Activated effector memory CD4-positive, alpha-beta T cell treated with Interleukin-2 at 50 U/mL for 16 hours (primary cell): ENCODE data around the gene RIMBP3B.
"Not testable (repeated sequence)": the region's sequence is repeated elsewhere in the genome, so short reads cannot be mapped to it uniquely, and the experiment has no call there.

Experiments
- DNase-seq: peaks from one replicate; pipeline ENCODE4 v3.0.0-alpha.2; 2020

Gene RIMBP3B, protein sequence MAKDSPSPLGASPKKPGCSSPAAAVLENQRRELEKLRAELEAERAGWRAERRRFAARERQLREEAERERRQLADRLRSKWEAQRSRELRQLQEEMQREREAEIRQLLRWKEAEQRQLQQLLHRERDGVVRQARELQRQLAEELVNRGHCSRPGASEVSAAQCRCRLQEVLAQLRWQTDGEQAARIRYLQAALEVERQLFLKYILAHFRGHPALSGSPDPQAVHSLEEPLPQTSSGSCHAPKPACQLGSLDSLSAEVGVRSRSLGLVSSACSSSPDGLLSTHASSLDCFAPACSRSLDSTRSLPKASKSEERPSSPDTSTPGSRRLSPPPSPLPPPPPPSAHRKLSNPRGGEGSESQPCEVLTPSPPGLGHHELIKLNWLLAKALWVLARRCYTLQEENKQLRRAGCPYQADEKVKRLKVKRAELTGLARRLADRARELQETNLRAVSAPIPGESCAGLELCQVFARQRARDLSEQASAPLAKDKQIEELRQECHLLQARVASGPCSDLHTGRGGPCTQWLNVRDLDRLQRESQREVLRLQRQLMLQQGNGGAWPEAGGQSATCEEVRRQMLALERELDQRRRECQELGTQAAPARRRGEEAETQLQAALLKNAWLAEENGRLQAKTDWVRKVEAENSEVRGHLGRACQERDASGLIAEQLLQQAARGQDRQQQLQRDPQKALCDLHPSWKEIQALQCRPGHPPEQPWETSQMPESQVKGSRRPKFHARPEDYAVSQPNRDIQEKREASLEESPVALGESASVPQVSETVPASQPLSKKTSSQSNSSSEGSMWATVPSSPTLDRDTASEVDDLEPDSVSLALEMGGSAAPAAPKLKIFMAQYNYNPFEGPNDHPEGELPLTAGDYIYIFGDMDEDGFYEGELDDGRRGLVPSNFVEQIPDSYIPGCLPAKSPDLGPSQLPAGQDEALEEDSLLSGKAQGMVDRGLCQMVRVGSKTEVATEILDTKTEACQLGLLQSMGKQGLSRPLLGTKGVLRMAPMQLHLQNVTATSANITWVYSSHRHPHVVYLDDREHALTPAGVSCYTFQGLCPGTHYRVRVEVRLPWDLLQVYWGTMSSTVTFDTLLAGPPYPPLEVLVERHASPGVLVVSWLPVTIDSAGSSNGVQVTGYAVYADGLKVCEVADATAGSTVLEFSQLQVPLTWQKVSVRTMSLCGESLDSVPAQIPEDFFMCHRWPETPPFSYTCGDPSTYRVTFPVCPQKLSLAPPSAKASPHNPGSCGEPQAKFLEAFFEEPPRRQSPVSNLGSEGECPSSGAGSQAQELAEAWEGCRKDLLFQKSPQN (N-terminal part only)

DNA sequence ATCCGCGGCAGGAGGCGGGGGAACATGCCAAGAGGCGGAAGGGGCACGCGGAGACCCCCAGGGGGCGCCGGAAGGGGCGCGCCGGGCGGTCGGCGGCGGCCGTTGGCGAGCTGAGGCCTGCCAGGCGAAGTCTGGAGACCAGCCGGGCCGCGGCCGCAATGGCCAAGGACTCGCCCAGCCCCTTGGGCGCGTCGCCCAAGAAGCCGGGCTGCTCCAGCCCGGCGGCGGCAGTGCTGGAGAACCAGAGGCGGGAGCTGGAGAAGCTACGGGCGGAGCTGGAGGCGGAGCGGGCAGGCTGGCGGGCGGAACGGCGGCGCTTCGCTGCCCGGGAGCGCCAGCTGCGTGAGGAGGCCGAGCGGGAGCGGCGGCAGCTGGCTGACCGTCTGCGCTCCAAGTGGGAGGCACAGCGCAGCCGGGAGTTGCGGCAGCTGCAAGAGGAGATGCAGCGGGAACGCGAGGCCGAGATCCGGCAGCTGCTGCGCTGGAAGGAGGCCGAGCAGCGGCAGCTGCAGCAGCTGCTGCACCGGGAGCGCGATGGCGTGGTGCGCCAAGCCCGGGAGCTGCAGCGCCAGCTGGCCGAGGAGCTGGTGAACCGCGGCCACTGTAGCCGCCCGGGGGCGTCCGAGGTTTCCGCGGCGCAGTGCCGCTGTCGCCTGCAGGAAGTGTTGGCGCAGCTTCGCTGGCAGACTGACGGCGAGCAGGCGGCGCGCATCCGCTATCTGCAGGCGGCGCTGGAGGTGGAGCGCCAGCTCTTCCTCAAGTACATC, at the start of gene RIMBP3B:
TSS of gene RIMBP3B (plus strand) at position 51 of the 767 bp plus-strand sequence. CDS start at position 159, 108 bp downstream.
- DNase-seq: not testable (repeated sequence)

DNA sequence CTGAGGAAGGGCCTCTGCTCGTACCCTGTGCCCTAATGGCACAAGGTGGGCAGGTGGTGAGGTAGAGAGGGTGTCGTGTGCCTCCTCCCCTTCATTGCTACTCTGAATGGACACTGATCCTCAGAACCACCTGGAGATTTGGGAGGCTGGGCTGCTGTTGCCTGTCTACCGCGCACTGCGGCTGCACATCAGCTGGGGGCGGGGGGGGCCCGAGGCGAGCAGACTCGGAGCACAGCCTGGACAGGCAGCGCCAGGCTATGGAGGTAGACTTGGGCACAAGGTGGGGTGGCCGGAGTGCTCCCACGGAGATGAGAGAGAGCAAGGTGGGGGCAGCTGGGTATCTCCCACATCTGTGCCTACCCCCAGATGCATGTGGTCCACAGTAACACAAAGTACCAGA, 26.0 kb upstream of the RIMBP3B start:
- DNase-seq: not testable (repeated sequence)

DNA sequence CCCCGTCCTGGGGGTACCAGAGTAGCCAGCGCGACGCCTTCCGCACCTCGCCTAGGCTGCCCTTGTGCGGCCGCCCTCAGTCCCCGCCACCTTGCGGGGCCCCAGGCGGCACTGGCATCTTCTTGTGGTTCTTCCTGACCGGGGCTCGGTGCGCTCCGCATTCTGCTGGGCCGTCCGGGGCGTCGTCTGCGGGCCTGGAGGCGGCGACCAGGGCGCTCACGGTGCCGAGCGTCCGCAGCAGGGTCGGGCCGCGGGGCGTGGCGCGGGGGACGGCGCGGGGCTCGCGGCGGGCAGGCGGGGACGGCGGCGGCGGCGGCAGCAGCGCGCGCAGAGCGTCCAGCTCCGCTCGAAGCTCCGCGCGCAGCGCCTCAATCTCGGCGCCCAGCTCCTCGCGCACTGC, 23.0 kb upstream of the RIMBP3B start:
- DNase-seq: not testable (repeated sequence)

DNA sequence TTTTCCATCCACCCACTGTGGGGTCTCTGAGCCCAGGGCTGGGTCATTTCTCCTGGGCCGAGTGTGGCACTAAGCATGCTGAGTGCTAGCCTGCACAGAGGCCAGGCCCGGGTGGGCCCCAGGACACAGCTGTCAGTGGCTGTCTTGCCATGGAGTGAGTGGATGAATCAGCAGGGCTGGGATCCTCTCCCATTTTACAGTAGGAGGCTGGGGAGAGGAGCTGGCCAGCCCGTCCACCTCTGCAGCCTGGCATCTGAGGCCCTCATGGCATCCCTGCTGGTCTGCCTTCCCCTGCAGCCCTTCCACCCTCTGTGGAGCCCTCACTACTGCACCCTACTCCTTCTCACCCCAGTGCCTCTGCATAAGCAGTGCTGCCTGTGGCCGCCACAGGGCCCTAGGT, 21.1 kb upstream of the RIMBP3B start:
- not testable (repeated sequence) for DNase-seq

DNA sequence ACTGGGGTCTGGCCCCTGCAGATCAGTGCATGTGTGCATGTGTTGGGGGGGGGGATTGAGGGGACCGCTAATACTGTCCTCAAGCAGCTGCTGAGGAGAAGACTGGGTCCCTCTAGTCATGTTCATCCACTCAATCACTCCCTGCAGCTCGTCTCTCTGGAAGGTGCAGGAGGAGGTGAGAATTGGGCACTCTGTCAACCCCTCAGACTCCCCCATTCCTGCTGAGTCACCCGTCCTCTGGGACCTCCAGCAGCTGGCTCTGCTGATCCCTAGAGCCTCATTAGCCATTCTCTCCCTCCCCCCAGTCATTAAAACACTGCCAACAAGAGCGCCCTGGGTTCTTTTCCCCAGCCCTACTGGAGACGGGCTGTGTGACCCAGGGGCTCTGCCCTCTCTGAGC, 20.5 kb upstream of the RIMBP3B start:
- not testable (repeated sequence) for DNase-seq

DNA sequence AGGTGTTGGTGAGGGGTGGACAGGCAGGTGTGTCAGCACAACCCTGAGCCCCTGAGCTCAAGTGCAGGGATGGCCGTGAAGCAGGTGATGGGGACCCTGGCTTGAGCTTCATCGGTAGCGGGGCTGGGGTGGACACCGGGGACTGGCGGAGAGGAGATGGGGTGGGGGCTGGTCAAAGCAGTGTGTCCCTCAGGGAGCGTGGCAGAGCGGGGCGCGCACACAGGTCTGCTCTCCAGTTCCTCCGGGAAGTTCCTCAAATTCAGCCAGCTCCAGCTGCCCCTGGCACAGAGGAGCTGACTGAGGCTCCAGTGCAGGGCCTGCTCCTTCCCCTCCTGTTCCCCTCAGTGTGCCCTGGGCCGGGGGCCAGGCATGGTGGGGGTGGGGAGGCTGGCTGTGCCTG, 19.7 kb upstream of the RIMBP3B start:
- not testable (repeated sequence) for DNase-seq

DNA sequence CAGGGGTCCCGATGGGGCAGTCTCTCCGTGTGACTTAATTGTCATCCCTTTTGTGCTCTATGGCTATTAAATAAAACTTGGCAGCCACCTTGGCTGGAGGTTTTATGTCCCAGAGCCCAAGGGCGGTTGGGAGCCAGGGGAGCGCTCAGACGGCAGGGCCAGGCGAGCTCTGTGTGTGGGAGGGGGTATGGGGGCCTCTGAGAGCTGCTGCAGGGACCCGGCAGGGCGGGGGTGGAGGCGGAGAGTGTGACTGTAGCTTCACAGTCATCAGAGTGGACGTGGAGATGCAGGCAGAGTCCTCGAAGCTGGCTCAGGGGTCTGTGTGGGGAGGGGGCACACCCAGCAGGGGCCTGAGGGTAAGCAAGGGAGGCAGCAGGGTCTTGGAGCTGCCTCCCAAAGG, 19.2 kb upstream of the RIMBP3B start:
- DNase-seq: not testable (repeated sequence)

DNA sequence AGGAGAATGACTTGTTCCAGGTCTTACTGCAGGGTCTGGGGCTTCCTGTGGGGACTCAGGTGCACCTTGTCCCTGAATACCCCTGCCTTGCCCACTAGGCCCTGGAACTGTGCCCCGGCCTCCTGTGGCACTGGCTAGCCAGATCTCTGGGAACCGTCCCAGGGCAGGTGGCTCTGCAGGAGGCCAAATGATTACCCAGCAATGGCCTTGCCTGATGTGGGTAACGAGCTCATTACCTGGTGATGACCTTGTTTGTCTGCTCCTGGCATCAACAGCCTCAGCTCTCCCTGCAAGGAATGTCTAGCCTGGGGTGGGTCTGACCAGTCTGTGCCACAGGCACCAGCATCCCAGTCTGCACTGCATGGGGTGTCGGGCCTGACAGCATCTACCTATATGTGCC, 18.2 kb upstream of the RIMBP3B start:
- DNase-seq: not testable (repeated sequence)

DNA sequence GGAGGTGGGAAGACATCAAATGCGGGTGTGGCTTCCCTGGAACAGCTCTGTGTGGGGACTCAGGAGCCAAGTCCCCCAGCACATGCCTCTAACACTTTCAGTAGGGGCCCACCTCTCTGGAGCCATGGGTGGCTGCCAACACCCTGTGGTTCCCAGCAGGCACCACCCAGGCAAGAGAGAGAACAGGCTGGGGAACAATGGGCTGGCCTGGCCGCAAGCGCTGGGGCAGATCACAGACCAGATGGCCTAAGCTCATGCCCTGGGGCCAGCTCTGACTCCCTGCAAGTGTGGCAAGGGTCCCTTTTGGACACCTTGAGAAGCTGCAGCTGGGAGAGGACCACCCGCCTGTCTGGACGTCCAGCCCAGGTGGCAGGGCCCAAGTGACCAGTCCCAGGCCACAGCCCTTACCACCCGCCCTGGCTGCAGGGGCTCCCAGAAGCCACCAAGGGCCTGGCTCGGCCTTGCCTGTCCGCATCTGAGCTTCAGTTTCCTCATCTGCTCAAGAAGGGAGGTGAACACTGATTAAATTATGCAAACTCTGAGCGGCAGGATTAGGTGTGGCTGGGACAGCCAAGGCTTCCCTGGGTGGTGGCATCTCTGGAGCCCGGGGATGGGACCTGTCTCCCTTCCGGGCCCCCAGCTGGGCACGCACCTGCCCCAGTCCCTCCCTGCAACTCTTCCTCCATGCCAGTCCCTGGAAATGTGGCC, 14.8 kb upstream of the RIMBP3B start:
- not testable (repeated sequence) for DNase-seq

DNA sequence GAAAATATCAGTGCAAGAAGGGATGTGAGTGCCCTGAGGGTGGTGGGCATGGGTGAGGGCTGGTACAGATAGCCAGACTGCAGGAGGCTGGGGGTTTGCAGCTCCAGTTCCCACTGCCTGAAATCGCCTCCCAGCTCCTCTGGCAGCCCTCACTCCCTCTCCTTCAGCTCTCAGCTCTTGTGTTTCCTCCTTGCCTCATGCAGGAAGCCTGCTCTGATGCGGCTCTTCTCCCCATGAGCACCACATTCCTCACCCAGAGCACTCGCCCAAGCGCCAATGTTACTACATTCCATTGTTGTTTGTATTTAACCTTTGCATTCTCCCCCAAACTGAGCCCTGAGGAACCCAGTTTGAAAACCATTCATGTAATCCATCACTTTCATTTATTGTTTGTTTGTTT, 7.7 kb upstream of the RIMBP3B start:
- not testable (repeated sequence) for DNase-seq

DNA sequence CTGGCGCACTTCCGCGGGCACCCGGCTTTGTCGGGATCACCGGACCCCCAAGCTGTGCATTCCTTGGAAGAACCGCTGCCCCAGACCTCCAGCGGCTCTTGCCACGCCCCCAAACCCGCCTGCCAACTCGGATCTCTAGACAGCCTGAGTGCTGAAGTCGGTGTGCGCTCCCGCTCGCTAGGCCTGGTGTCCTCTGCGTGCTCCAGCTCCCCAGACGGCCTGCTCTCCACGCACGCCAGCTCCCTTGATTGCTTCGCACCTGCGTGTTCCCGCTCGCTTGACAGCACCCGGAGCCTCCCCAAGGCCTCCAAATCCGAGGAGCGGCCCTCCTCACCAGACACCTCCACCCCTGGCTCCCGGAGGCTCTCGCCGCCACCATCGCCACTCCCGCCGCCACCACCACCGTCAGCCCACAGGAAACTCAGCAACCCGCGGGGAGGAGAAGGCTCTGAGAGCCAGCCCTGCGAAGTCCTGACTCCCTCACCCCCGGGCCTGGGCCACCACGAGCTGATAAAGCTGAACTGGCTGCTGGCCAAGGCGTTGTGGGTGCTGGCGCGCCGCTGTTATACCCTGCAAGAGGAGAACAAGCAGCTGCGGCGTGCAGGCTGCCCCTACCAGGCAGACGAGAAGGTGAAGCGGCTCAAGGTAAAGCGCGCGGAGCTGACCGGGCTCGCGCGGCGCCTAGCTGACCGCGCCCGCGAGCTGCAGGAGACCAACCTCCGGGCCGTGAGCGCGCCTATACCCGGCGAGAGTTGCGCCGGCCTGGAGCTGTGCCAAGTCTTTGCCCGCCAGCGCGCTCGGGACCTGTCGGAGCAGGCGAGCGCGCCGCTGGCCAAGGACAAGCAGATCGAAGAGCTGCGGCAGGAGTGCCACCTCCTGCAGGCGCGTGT, 1.2 kb downstream of the RIMBP3B start:
- not testable (repeated sequence) for DNase-seq

DNA sequence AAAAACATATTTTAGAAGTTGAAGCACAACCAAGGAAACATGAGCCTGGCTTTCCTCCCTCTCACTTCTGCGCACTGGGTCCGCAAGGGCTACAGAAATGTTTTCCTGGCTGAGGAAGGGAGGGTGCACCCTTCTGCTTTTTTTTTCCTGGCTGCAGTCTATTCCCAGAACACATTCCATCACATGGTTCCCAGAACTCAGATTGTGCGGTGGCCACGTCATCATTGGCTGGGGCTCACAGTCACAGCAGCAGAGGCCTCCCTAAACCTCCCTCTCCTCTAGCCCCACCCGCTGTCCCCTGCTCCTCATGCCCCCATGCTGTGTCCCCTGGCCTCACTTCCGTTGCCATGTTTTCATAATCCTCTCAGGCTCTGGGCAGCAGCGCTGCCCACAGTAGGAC, 5.9 kb downstream of the RIMBP3B start:
- not testable (repeated sequence) for DNase-seq

DNA sequence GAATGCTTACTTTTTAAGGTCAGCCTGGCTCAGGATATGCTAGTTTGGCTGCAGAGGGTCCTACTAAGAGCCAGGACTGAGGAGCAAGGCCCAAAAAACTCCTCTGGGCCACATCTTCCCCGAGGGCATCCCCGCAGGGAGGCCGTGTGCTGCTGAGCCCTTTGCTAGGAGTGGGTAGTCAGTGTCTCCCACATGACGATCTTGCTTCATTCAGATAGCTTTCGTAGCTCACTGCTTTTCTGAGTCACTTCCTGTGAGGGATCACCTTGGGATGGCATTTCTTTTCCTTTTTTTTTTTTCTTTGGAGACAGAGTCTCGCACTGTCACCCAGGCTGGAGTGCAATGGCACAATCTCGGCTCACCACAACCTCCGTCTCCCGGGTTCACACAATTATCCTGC, 6.5 kb downstream of the RIMBP3B start:
- DNase-seq: not testable (repeated sequence)

DNA sequence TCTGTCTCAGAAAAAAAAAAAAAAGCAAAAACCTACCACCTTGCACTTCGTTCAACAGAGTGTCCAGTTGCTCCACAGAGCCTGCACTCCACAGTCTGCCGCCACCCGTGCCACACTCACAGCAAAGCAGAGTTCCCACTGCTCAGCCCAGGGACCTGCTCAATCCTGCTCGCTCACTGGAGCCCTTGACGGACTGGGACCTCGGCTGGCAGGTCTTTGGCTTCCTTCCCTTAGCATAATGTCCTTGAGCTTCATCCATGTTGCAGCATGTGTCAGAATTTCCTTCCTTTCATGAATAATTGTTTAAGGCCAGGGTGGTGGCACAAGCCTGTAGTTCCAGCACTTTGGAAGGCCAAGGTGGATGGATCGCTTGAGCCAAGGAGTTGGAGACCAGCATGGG, 11.1 kb downstream of the RIMBP3B start:
- not testable (repeated sequence) for DNase-seq

DNA sequence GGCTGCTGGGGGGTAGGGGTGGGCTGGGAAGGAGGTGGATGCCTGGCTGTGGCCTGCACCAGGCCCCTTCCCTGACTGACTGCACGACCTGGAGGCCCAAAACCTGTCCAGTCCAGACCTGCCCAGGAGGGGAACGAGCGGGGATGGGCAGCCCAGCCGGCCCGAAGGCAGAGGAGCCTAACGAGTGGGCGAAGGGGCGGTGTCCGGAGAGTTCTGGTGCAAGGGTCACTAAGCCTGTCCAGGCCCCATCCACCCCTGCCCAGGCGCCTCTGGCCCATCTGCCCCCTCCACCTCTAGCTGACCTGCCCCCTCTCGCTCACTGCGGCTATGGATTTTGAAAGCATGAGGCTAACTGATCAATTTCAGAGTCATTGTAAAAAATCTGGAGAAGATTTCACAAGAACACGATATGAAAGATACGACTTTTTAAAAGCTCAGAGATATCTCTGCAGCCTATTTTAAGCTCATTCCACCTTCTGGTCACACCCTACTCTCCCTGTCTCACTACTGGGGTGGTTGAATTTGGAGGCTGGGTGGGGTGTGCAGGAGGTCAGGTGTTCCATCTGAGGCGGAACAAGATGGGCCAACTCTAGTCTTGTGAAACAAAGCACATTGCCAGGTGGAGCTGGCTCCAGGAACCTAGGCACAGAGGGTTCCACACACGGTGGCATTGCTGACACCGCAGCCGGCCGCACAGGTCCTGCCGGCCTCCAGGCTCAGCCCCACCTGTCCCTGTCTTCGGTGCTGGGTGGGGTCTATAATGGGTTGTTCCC, 17.8 kb downstream of the RIMBP3B start:
- not testable (repeated sequence) for DNase-seq

DNA sequence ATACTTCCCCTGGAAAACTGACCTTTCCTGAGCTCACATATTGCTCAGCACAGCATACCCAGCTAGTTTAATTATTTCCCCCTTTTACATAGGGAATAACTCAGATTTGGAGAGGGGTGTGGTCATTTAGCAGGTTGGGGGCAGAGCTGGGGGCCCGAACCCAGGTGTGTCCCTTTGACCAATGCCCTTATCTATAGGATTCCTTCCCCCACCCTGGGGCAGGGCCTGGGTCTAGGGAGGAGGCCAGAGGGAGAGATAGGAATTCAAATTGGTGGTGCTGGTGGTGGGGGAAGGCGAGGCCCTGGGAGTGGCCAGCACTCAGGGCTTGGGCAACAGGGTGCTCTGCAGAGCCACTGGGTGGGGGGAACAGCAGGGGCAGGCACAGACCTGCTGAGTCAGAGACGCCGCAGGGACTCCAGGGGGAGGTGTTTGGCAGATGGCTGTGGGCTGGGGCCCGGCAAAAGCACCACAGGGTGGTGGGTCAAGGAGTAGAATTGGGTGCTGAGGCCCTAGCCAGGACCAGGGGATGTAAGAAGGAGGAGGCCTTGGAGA, 19.3 kb downstream of the RIMBP3B start:
- DNase-seq: not testable (repeated sequence)

DNA sequence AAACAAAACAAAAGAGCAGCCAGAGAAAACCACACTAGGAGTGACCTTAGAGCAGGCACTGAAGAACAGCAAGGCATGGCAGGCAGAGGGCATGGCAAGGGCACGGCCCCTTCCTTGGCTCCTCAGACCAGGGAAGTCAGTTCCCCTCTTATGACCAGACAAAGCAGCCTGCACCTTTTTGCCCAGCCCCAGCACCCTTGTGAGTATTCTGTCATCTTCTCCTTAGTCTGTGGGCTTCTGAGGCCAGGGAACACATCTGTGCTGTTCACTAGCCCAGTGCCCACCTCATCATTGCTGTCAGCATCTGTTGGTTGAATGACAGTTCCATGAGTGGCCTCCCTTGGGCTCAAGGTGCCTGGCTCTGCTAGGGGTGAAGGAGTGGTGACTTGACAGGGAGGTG, 23.6 kb downstream of the RIMBP3B start:
- not testable (repeated sequence) for DNase-seq

DNA sequence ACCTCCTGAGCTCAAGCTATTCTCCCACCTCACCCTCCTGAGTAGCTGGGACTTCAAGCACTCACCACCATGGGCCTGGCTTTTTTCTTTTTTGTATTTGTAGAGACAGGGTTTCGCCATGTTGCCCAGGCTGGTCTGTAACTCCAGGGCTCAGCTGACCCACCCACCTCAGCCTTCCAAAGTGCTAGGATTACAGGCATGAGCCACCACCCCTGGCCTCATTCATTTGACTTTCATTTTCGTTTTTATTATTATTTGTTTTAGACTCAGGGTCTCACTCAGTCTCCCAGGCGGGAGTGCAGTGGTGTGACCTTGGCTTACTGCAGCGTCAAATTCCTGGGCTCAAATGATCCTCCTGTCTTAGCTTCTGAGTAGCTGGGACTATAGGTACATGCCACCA, 24.2 kb downstream of the RIMBP3B start:
- not testable (repeated sequence) for DNase-seq

DNA sequence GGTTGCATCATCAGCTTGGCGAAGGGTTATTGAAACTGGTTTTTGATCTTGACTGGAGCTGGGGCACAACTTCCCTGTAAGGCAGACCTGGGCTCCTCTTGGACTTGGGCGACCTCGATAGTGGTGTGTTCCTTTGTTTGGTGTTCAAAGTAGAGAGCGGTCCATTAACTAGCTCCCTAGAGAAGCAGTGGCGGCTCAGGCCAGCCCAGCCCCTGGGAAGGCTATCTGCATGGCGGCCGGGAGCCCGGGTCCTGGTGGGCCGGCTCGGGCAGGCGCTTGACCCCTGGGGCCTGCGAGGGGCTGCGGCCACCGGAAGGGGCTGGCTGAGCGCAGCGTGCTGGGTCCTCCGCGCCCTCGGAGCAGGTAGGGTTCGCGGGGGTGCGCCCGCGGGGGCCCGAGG, 32.8 kb downstream of the RIMBP3B start:
- DNase-seq: not testable (repeated sequence)
